Renal cortical epithelial cell (primary cell): ENCODE results near the gene GNAI1. TPM values are rescaled to one million over a fixed set of nuclear protein-coding genes. Genes with fewer than 3 reads are reported as not detected.
A peak's percentile ranks its signal among the peaks of the same experiment; 100 is the strongest.

ENCODE experiments used
- DNase-seq: peaks from one replicate; pipeline ENCODE4 v3.0.0-alpha.2; 2011; ENCODE audit warnings: low read depth
- total RNA-seq: library from RNA; depleted of rRNA; stranded (reverse); fragments of >200 nt; gene quantifications from 2 replicates; pipeline ENCODE4 v1.2.3, GENCODE V29; 2014

The GNAI1 gene
- total RNA-seq, 1 donor from 2014 or later: 101 TPM

GRCh38 chr7:80253237-80253636 lies 118.6 kb downstream of the GNAI1 start:
- no peak for DNase-seq

- DNase-seq: no peak
Observed at GRCh38 chr7:80253653-80254052, 119.0 kb downstream of the GNAI1 start.

GRCh38 chr7:80255656-80256055 lies 121.0 kb downstream of the GNAI1 start:
- DNase-seq: no peak

- DNase-seq: no peak
Observed at GRCh38 chr7:80257756-80258155, 123.1 kb downstream of the GNAI1 start.

GRCh38 chr7:80260606-80261005 lies 126.0 kb downstream of the GNAI1 start:
- no peak for DNase-seq

GRCh38 chr7:80263333-80263732 lies 128.7 kb downstream of the GNAI1 start:
- no peak for DNase-seq

- no peak for DNase-seq
Observed at GRCh38 chr7:80263821-80264220, 129.2 kb downstream of the GNAI1 start.

GRCh38 chr7:80264769-80265495 lies 130.3 kb downstream of the GNAI1 start:
- no peak for DNase-seq

GRCh38 chr7:80272560-80273239 lies 138.1 kb downstream of the GNAI1 start:
- DNase-seq: peak; percentile 42

- DNase-seq: peak; percentile 87
Observed at GRCh38 chr7:80273327-80273726, 138.7 kb downstream of the GNAI1 start.

GRCh38 chr7:80275192-80275605 lies 140.6 kb downstream of the GNAI1 start:
- no peak for DNase-seq
